Neural progenitor cell (in vitro differentiated cells): Measurements from ENCODE around the gene STXBP4. TPM values are rescaled to one million over a fixed set of nuclear protein-coding genes. Genes with fewer than 3 reads are reported as not detected.

ENCODE experiments used
- DNase-seq: peaks from one replicate; pipeline ENCODE4 v3.0.0-alpha.2; 2016; ENCODE audit warnings: low spot score
- H2AFZ ChIP-seq: fragments of 200-600 bp; sonication (generic); replicated peaks from 2 replicates; pipeline ENCODE4 v1.6.1; 2016; ENCODE audit warnings: antibody characterized with exemption
- H3F3A ChIP-seq: fragments of 200-600 bp; sonication (generic); 2 replicates; pipeline ENCODE4 v1.6.1; 2016; ENCODE audit warnings: antibody characterized with exemption, low read depth
- H3K27ac ChIP-seq: fragments of 200-600 bp; sonication (generic); 2 replicates; pipeline ENCODE4 v1.5.1; 2016; ENCODE audit warnings: mild to moderate bottlenecking
- H3K27me3 ChIP-seq: fragments of 200-600 bp; sonication (generic); 2 replicates; pipeline ENCODE4 v1.6.1; 2016; ENCODE audit warnings: mild to moderate bottlenecking, moderate library complexity
- H3K36me3 ChIP-seq: fragments of 200-600 bp; sonication (generic); 2 replicates; pipeline ENCODE4 v1.5.1; 2016
- H3K4me1 ChIP-seq: fragments of 200-600 bp; sonication (generic); 2 replicates; pipeline ENCODE4 v1.6.1; 2016; ENCODE audit warnings: mixed run types
- H3K4me2 ChIP-seq: fragments of 200-600 bp; sonication (generic); 2 replicates; pipeline ENCODE4 v1.6.1; 2016
- H3K4me3 ChIP-seq: fragments of 200-600 bp; sonication (generic); 2 replicates; pipeline ENCODE4 v1.5.1; 2016
- H3K79me2 ChIP-seq: fragments of 200-600 bp; sonication (generic); 2 replicates; pipeline ENCODE4 v1.6.1; 2016; ENCODE audit warnings: low read depth
- H3K9ac ChIP-seq: fragments of 200-600 bp; sonication (generic); 2 replicates; pipeline ENCODE4 v1.6.1; 2016
- H3K9me3 ChIP-seq: fragments of 200-600 bp; sonication (generic); 2 replicates; pipeline ENCODE4 v1.5.1; 2016; ENCODE audit warnings: low read depth
- H4K20me1 ChIP-seq: fragments of 200-600 bp; sonication (generic); 2 replicates; pipeline ENCODE4 v1.6.1; 2016; ENCODE audit warnings: low read depth
- H3K27ac Mint-ChIP-seq: 3 replicates; pipeline ENCODE4 v1.8.0; 2021; ENCODE audit warnings: mixed read lengths
- H3K27me3 Mint-ChIP-seq: 2 replicates; pipeline ENCODE4 v1.8.0; 2022; ENCODE audit warnings: low read depth, mild to moderate bottlenecking, inconsistent platforms, moderate library complexity, mixed read lengths; ENCODE audit not compliant: insufficient read depth
- H3K36me3 Mint-ChIP-seq: 3 replicates; pipeline ENCODE4 v1.8.0; 2021; ENCODE audit warnings: mixed read lengths
- H3K4me1 Mint-ChIP-seq: 3 replicates; pipeline ENCODE4 v1.8.0; 2021; ENCODE audit warnings: mixed read lengths
- H3K4me3 Mint-ChIP-seq: 3 replicates; pipeline ENCODE4 v1.8.0; 2021; ENCODE audit warnings: mild to moderate bottlenecking, moderate library complexity, mixed read lengths
- H3K9me3 Mint-ChIP-seq: 3 replicates; pipeline ENCODE4 v1.8.0; 2020; ENCODE audit warnings: mixed read lengths
- EZH2 ChIP-seq: fragments of 200-600 bp; sonication (generic); IDR thresholded peaks from 2 replicates; pipeline ENCODE4 v1.6.1; 2017; ENCODE audit warnings: antibody characterized with exemption, mild to moderate bottlenecking, moderate library complexity
- EZH2phosphoT487 ChIP-seq: fragments of 200-600 bp; sonication (generic); IDR thresholded peaks from 2 replicates; pipeline ENCODE4 v1.6.1; 2017; ENCODE audit warnings: antibody characterized with exemption
- total RNA-seq: library from RNA; depleted of rRNA; stranded (reverse); fragments of >200 nt; gene quantifications from 2 replicates; pipeline ENCODE4 v1.2.3, GENCODE V29; 2015; ENCODE audit warnings: low replicate concordance
- TF ChIP-seq, protein P1 (sequence below): fragments of 200-600 bp; sonication (generic); IDR thresholded peaks from 2 replicates; pipeline ENCODE4 v1.5.1; 2017; ENCODE audit warnings: antibody characterized with exemption, mild to moderate bottlenecking

Gene STXBP4
- total RNA-seq, 1 donor from 2014 or later = 111 TPM

DNA sequence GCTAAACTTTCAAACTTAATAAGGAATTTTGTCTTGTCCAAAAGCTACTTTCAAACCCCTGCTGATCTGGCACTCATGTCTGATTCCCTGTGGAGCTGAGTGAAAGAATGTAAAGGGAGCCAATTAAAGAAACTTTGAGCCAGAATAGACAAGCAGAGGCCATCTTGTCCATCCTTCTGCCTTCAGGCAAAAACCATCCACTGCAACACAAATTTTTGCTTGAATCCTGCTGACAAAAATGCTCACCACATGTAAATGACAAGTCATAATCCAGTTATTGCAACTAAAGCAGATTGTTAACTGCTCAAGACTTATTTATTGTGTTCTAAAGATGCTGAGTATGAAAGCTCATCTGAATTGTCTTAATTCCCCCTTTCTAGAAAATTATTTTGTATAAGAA, 172.2 kb downstream of the STXBP4 start:
- Mint-ChIP-seq H3K4me3 (no peak overlapping the region), H3K4me1 (peaks cover 4% of the 10 kb centered on the region), H3K27ac (no peak overlapping the region), H3K9me3 (peaks cover 3% of the 10 kb centered on the region), H3K27me3 (no peaks in the 10 kb centered on the region), H3K36me3 (peaks cover 3% of the 10 kb centered on the region)
- peak; percentile 8 for DNase-seq
- Histone ChIP-seq H3K9ac (no peak overlapping the region), H3K4me1 (peaks cover 30% of the 10 kb centered on the region), H3K4me3 (no peak overlapping the region), H3F3A (no peaks in the 10 kb centered on the region), H2AFZ (no peak overlapping the region), H3K27ac (no peak overlapping the region), H3K4me2 (peak overlapping the region; percentile 6), H4K20me1 (no peaks in the 10 kb centered on the region), H3K27me3 (no peaks in the 10 kb centered on the region), H3K36me3 (no peaks in the 10 kb centered on the region), H3K79me2 (no peaks in the 10 kb centered on the region), H3K9me3 (no peaks in the 10 kb centered on the region)
- TF ChIP-seq, protein P1, sequence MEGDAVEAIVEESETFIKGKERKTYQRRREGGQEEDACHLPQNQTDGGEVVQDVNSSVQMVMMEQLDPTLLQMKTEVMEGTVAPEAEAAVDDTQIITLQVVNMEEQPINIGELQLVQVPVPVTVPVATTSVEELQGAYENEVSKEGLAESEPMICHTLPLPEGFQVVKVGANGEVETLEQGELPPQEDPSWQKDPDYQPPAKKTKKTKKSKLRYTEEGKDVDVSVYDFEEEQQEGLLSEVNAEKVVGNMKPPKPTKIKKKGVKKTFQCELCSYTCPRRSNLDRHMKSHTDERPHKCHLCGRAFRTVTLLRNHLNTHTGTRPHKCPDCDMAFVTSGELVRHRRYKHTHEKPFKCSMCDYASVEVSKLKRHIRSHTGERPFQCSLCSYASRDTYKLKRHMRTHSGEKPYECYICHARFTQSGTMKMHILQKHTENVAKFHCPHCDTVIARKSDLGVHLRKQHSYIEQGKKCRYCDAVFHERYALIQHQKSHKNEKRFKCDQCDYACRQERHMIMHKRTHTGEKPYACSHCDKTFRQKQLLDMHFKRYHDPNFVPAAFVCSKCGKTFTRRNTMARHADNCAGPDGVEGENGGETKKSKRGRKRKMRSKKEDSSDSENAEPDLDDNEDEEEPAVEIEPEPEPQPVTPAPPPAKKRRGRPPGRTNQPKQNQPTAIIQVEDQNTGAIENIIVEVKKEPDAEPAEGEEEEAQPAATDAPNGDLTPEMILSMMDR = no peak
- no peak for TF ChIP-seq EZH2
- TF ChIP-seq EZH2phosphoT487 = no peak

DNA sequence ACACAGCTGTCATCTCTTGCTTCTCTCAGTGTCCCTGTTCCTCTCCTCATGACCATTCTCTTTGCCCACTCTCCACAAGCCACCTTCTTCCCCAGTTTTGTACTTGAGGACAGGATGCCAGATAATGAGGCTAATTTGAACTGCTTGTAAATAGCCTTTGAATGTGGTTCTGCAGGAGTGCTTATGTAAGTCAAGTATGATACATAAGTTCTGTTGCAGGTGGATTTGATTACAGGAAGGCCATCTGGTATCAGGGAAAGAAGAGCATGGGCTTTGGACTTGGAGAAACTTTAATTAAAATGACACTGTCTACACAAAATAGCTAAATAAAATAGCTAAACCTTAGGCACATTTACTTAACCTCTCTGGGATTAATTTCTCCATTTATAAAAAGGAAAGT, 176.0 kb downstream of the STXBP4 start:
- Mint-ChIP-seq H3K9me3 (peaks cover 3% of the 10 kb centered on the region), H3K27ac (no peak overlapping the region), H3K36me3 (peaks cover 3% of the 10 kb centered on the region), H3K4me3 (no peak overlapping the region), H3K27me3 (no peaks in the 10 kb centered on the region), H3K4me1 (peaks cover 4% of the 10 kb centered on the region)
- peaks cover 30% of the 10 kb centered on the region for H3K4me1 ChIP-seq
- no peaks in the 10 kb centered on the region for H3K9me3 ChIP-seq
- H3K27me3 ChIP-seq = no peaks in the 10 kb centered on the region
- no peaks in the 10 kb centered on the region for H3K79me2 ChIP-seq
- no peak overlapping the region for H3K4me3 ChIP-seq
- H4K20me1 ChIP-seq = no peaks in the 10 kb centered on the region
- no peak for TF ChIP-seq EZH2phosphoT487
- TF ChIP-seq, protein P1 = no peak
- no peak for TF ChIP-seq EZH2
- no peak overlapping the region for H2AFZ ChIP-seq
- no peaks in the 10 kb centered on the region for H3F3A ChIP-seq
- no peak overlapping the region for H3K9ac ChIP-seq
- no peak overlapping the region for H3K4me2 ChIP-seq
- no peak for DNase-seq
- H3K36me3 ChIP-seq = no peaks in the 10 kb centered on the region
- H3K27ac ChIP-seq = no peak overlapping the region

DNA sequence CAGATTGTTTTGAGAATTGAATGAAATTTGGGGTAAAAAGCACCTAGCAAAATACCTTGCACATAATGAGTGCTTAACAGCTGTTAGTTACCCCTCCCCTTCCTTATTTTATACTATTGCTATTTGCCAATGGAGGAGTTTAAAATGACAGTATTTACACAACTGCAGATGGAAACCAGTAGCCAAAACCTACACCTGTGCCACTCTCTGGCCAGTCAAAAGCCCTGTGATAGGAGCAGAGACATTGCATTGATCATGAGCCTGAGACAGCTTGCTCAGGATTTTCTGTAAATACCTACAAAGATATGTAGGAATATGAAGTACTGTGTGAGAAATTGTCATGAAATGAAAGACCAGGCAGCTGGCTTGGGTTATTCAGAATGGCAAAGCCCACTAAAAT, 180.9 kb downstream of the STXBP4 start:
- H3K36me3 Mint-ChIP-seq = peaks cover 2% of the 10 kb centered on the region
- no peak overlapping the region for H3K27ac ChIP-seq
- no peaks in the 10 kb centered on the region for H3K79me2 ChIP-seq

More for the DNA sequence above, 180.9 kb downstream of the STXBP4 start:
- Histone ChIP-seq H3F3A (no peaks in the 10 kb centered on the region), H3K36me3 (no peaks in the 10 kb centered on the region), H3K4me3 (no peak overlapping the region), H3K4me1 (no peaks in the 10 kb centered on the region), H3K9ac (no peak overlapping the region), H3K27me3 (no peaks in the 10 kb centered on the region), H2AFZ (no peak overlapping the region), H3K9me3 (no peaks in the 10 kb centered on the region), H4K20me1 (no peaks in the 10 kb centered on the region), H3K4me2 (no peak overlapping the region)
- Mint-ChIP-seq H3K4me3 (no peak overlapping the region), H3K27me3 (no peaks in the 10 kb centered on the region), H3K4me1 (no peaks in the 10 kb centered on the region), H3K27ac (no peak overlapping the region), H3K9me3 (no peaks in the 10 kb centered on the region)
- no peak for DNase-seq
- TF ChIP-seq EZH2phosphoT487 (no peak), EZH2 (no peak)
- TF ChIP-seq, protein P1 = no peak
